ENCODE data around the gene EVL. TPM values are rescaled to one million over a fixed set of nuclear protein-coding genes. Genes with fewer than 3 reads are reported as not detected.

EVL gene
- total and polyA plus RNA-seq, 8 donors, result 23.0 to 68.4 (median 41.3) TPM

DNA sequence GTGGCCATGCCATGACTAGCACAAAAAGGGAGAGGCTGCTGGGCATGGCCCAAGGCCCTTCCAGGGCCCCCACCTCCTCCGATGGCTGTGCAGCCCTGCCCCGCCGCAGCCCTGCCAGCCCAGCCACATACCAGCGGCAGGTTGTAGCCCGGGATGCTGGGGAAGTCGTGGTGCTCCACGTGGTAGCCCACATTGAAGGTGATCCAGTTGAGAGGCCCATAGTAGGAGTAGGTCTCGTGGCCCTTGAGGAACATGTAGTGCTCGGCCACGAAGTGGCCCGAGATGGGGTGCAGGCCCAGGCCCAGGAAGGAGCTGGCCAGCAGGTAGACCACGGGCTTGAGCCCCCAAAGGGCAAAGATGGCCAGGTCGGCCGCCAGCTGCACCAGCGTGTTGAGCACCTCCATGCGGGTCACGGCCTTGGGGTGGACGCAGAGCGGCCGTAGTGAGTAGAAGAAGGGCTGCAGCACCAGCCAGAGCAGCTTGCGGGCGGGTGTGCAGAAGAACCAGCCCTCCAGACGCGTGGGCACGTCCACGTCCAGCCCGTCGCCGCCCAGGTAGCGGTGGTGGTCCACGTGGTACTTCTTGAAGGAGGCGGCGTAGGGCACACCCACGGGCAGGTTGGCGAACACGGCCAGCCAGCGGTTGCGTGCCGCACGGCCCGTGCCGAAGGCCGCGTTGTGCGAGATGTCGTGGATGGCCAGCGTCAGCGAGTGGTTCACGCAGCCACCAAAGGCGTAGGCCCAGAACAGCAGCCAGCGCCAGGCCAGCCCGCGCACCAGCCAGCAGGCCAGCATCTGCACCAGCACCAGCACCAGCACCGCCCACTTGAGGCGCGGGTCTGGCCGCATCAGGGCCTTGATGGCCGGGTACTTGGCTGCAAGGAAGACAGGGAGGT is 83.9 kb downstream of the EVL start:
- FAIRE-seq, result no peak
- no peak for ATAC-seq
- Histone ChIP-seq H3K27ac (no peak overlapping the region), H3K27me3 (no peaks in the 10 kb centered on the region), H3K36me3 (no peaks in the 10 kb centered on the region), H3K9me3 (no peaks in the 10 kb centered on the region), H3K4me1 (peaks cover 0 to 7% (median 5%) of the 10 kb centered on the region in 3 donors), H3K4me3 (no peak overlapping the region)
- peak in 2 of 6 donors; percentile 58 to 79 for DNase-seq
- 95 to 98% methylated on average over 56 to 58 of the region's 58 CpGs for WGBS, 2 donors
- intact Hi-C loops (cut with DNase I), result no loop called here
- TF ChIP-seq, protein P1, sequence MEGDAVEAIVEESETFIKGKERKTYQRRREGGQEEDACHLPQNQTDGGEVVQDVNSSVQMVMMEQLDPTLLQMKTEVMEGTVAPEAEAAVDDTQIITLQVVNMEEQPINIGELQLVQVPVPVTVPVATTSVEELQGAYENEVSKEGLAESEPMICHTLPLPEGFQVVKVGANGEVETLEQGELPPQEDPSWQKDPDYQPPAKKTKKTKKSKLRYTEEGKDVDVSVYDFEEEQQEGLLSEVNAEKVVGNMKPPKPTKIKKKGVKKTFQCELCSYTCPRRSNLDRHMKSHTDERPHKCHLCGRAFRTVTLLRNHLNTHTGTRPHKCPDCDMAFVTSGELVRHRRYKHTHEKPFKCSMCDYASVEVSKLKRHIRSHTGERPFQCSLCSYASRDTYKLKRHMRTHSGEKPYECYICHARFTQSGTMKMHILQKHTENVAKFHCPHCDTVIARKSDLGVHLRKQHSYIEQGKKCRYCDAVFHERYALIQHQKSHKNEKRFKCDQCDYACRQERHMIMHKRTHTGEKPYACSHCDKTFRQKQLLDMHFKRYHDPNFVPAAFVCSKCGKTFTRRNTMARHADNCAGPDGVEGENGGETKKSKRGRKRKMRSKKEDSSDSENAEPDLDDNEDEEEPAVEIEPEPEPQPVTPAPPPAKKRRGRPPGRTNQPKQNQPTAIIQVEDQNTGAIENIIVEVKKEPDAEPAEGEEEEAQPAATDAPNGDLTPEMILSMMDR (IDR thresholded peaks at IDR 0.05), result no peak

DNA sequence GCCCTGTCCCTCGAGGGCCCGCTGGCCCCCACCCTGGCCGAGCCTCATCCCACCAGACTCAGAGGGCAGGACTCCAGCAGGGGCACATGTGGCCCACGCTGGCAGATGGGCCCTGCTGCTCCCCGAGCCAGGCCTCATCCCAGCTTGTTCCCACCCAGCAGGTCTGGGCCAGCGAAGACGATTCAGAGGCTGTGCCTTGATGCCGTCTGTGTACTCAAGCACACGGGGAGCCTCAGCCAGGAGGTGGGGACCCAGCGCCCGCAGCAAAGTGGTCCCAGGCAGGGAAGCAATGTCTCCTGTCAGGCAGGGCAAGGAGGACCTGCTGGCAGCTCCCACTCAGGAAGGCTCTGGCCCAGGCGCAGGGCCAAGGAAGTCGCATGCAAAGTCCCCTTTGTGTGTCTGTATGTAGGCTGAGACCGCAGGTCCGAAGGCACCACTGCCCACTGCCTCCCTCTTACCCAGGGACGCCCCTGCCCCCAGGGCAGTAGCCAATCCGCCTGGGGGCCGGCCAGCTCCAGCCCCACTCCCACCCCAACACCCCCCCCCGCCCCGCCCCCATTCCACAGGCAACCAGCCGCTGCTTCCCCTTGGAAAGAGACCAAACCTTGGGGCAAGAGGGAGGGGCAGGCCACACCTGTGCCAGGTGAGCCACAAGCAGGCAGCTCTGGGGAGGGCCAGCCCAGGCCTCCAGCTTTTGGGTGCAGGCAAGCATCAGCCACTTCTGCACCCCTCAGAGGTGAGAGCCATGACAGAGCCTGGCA is 84.8 kb downstream of the EVL start:
- TF ChIP-seq, protein P1 (IDR thresholded peaks at IDR 0.05), result no peak
- H3K36me3 ChIP-seq, result no peaks in the 10 kb centered on the region
- H3K9me3 ChIP-seq, result no peaks in the 10 kb centered on the region
- 32 to 33% methylated on average over 19 to 21 of the region's 21 CpGs for WGBS, 2 donors
- H3K27ac ChIP-seq, result peak overlapping the region in 2 of 4 donors; percentile 10 to 55
- DNase-seq (peak; percentile 65 to 84 (median 70)), FAIRE-seq (no peak), ATAC-seq (peak; percentile 68 to 83 (median 71))
- no peak overlapping the region for H3K4me3 ChIP-seq
- H3K27me3 ChIP-seq, result no peaks in the 10 kb centered on the region
- intact Hi-C loops (cut with DNase I), result no loop called here
- peaks cover 0 to 7% (median 5%) of the 10 kb centered on the region in 3 donors for H3K4me1 ChIP-seq

DNA sequence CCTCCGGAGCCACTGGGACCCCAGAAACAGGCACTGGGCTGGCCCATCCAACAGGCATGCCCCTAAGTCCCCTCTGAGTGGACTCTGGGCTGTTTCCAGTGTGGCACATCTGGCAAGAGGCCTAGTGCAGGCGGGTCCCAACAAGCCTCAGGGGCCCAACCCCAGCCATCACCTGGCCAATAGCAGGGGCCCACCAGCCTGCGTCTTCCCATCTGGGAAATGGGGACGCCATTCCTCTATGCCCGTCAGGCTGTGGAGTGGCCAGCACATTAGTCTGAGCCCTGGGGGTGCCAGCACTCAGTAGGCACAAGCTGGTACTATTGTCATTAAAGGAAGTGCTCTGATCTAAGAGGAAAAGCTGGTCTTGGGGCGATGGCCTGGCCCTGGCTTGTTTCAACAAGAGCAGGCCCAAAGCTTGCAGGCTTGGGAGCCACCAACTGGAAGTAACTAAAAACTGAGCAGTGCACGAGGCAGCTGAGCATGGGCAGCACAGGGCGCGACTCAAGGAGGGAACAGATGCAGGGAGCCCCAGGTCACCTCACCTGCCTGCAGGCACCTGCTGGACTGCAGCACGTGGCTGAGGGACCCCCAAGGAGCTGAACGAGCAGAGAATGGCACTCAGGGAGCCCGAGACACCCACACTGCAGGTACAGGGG is 85.8 kb downstream of the EVL start:
- DNase-seq (peak in 1 of 6 donors; percentile 64), ATAC-seq (no peak), FAIRE-seq (no peak)
- peak overlapping the region in 1 of 4 donors; percentile 55 for H3K27ac ChIP-seq
- intact Hi-C loops (cut with DNase I), result no loop called here
- no peaks in the 10 kb centered on the region for H3K9me3 ChIP-seq
- H3K36me3 ChIP-seq, result no peaks in the 10 kb centered on the region
- TF ChIP-seq, protein P1 (IDR thresholded peaks at IDR 0.05), result no peak
- 76% methylated on average over 12 of the region's 12 CpGs for WGBS, 2 donors
- H3K27me3 ChIP-seq, result no peaks in the 10 kb centered on the region
- peaks cover 0 to 7% (median 5%) of the 10 kb centered on the region in 3 donors for H3K4me1 ChIP-seq
- H3K4me3 ChIP-seq, result no peak overlapping the region

DNA sequence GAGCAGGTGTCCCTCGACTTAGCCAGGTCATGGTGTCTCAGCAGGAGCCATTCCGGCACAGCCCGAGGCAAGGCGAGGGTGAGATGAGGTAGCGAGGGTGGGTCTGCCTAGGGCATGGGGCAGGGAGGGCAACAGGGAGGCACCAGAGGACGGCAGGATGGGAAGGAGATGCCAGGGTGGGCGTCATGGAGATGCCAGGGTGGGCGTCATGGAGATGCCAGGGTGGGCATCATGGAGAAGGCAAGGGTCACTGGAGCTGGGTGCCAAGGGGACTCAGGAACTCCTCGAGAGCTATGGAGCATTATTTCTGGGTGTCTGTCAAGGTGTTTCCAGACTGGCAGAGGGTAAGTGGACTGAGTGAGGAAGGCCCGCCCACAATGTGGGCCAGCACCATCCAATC is 86.9 kb downstream of the EVL start:
- H3K4me1 ChIP-seq, result peaks cover 0 to 13% (median 5%) of the 10 kb centered on the region in 3 donors
- ATAC-seq (no peak), FAIRE-seq (no peak), DNase-seq (peak in 1 of 6 donors; percentile 57)
- 93 to 94% methylated on average over 10 of the region's 10 CpGs for whole genome bisulfite sequencing, 2 donors
- no peak overlapping the region for H3K4me3 ChIP-seq
- H3K27ac ChIP-seq, result no peak overlapping the region
- no peaks in the 10 kb centered on the region for H3K9me3 ChIP-seq
- intact Hi-C loops (cut with DNase I), result no loop called here
- no peaks in the 10 kb centered on the region for H3K36me3 ChIP-seq
- TF ChIP-seq, protein P1 (IDR thresholded peaks at IDR 0.05), result no peak
- H3K27me3 ChIP-seq, result no peaks in the 10 kb centered on the region
